ENCODE data around the gene SAMD5. TPM values are rescaled to one million over a fixed set of nuclear protein-coding genes. Genes with fewer than 3 reads are reported as not detected.
A peak's percentile ranks its signal among the peaks of the same experiment; 100 is the strongest.

Gene SAMD5
- total and polyA plus RNA-seq, 4 experiments from 2014 or later: not detected

DNA sequence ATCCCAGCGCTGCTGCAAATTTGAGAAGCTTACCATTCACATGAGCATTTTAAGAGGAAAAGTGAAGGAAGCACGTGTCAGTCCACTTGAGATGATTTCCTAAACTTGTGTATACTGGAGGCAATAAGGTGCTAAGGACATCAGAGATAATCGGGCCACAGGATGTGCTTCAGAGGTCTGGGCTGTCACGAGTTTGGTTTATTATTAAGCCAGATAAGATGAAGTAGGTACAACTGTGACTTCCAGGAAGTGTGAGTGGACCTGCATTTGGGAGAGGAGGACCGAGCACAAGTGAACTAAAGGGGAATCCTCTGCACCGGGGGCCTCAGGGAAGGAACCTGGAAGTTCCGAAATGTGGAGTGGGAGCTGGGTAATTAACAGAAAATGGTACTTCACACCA lies 1.4 kb downstream of the SAMD5 start:
- Histone ChIP-seq H3K27ac (ENCODE audit: low read depth, low read length) (no peak overlapping the region), H3K4me3 (ENCODE audit: low read length in 2 of 2) (no peak overlapping the region), H3K36me3 (ENCODE audit: insufficient read depth, low read length) (no peaks in the 10 kb centered on the region), H3K9me3 (ENCODE audit: control insufficient read depth in 1 of 2, low read length in 2 of 2) (no peaks in the 10 kb centered on the region), H3K27me3 (ENCODE audit: insufficient read depth, low read length) (peaks cover 11% of the 10 kb centered on the region), H3K4me1 (ENCODE audit: insufficient read depth, low read length) (peaks cover 7% of the 10 kb centered on the region)
- Mint-ChIP-seq H3K27me3 (peaks cover 37 to 40% of the 10 kb centered on the region in 2 donors), H3K9me3 (no peaks in the 10 kb centered on the region), H3K27ac (no peak overlapping the region), H3K4me1 (peaks cover 6 to 20% (median 17%) of the 10 kb centered on the region in 4 donors), H3K4me3 (peak overlapping the region in 4 of 8 donors; percentile 41 to 77 (median 54)), H3K36me3 (no peaks in the 10 kb centered on the region)
- intact Hi-C loops (cut with micrococcal nuclease): loop anchor here (5.0 kb wide), 1 partner anchor 657 kb away; no protein-coding TSS in a partner anchor
- CTCF ChIA-PET (ENCODE audit: partially characterized antibody): no interaction called here
- DNase-seq: no peak
- POLR2A ChIA-PET (ENCODE audit: partially characterized antibody): no interaction called here

DNA sequence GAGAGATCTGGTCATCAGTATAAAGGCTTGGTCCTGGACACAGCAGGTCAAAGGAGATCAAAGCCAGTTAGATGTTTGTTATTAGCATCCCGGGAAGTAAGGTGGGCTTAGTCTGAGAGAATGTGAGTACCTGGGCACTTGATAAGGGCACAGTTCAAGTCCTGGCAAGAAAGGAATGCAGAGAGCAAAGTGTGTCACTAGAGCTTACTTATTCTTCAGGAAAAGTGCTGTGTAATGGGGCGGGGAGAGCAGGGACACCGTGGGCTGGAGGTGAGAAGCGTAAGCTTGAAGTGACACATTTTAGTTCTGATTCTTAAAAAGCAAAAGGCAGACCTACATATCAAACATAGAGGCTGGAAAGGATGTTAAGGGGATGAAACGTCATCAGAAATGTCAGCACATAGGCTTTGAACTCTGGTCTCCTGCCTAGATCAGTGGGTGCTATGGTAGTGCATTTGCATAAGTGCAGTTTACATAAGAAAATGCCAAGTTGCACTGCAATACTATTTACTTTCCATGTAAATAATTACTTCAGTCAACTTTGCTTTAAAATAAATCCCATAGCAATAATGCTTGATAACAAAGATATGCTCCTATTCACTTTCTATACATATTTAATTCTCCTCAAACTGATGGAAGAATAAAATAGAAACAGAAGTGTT lies 2.6 kb downstream of the SAMD5 start:
- no peaks in the 10 kb centered on the region for H3K9me3 ChIP-seq (ENCODE audit: control insufficient read depth in 1 of 2, low read length in 2 of 2)
- CTCF ChIA-PET (ENCODE audit: partially characterized antibody): no interaction called here
- H3K4me3 Mint-ChIP-seq: no peak overlapping the region
- H3K27me3 ChIP-seq (ENCODE audit: insufficient read depth, low read length): peaks cover 11% of the 10 kb centered on the region
- DNase-seq: no peak
- no peak overlapping the region for H3K4me3 ChIP-seq (ENCODE audit: low read length in 2 of 2)
- POLR2A ChIA-PET (ENCODE audit: partially characterized antibody): no interaction called here
- no peak overlapping the region for H3K27ac ChIP-seq (ENCODE audit: low read depth, low read length)
- H3K27ac Mint-ChIP-seq: no peak overlapping the region
- H3K36me3 Mint-ChIP-seq: no peaks in the 10 kb centered on the region
- H3K27me3 Mint-ChIP-seq: peaks cover 31 to 34% of the 10 kb centered on the region in 2 donors
- no peaks in the 10 kb centered on the region for H3K36me3 ChIP-seq (ENCODE audit: insufficient read depth, low read length)
- peaks cover 6 to 19% (median 17%) of the 10 kb centered on the region in 4 donors for H3K4me1 Mint-ChIP-seq
- intact Hi-C loops (cut with micrococcal nuclease): no loop called here
- H3K9me3 Mint-ChIP-seq: peaks cover 0 to 4% (median 0%) of the 10 kb centered on the region in 8 donors
- H3K4me1 ChIP-seq (ENCODE audit: insufficient read depth, low read length): peaks cover 7% of the 10 kb centered on the region

DNA sequence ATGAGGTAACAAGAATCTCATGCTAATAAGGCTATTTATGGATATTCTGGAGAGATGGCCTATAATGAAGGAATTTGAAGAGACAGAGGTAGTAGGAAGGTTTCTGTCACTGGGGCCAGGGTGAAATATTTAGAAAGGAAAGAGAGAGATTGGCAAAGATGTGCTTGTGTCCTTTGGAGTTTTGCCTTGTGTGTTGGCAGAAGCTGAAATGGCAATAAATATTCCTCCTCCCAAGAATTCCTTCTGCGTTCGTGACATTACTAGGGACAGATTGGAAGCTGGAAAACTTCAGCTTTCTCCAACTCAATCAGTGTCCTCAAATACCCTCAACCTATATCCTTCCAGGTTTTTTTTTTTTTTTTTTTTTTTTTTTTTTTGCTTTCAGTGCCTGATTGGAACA lies 6.3 kb downstream of the SAMD5 start:
- peaks cover 6% of the 10 kb centered on the region for H3K27me3 ChIP-seq (ENCODE audit: insufficient read depth, low read length)
- Mint-ChIP-seq H3K4me1 (no peaks in the 10 kb centered on the region), H3K9me3 (peaks cover 0 to 4% (median 0%) of the 10 kb centered on the region in 8 donors), H3K36me3 (no peaks in the 10 kb centered on the region), H3K4me3 (no peak overlapping the region), H3K27ac (no peak overlapping the region), H3K27me3 (peaks cover 14 to 16% of the 10 kb centered on the region in 2 donors)
- no peak overlapping the region for H3K27ac ChIP-seq (ENCODE audit: low read depth, low read length)
- no peaks in the 10 kb centered on the region for H3K4me1 ChIP-seq (ENCODE audit: insufficient read depth, low read length)
- H3K9me3 ChIP-seq (ENCODE audit: control insufficient read depth in 1 of 2, low read length in 2 of 2): no peaks in the 10 kb centered on the region
- DNase-seq: no peak
- CTCF ChIA-PET (ENCODE audit: partially characterized antibody): no interaction called here
- intact Hi-C loops (cut with micrococcal nuclease): no loop called here
- H3K4me3 ChIP-seq (ENCODE audit: low read length in 2 of 2): no peak overlapping the region
- no peaks in the 10 kb centered on the region for H3K36me3 ChIP-seq (ENCODE audit: insufficient read depth, low read length)
- POLR2A ChIA-PET (ENCODE audit: partially characterized antibody): no interaction called here

DNA sequence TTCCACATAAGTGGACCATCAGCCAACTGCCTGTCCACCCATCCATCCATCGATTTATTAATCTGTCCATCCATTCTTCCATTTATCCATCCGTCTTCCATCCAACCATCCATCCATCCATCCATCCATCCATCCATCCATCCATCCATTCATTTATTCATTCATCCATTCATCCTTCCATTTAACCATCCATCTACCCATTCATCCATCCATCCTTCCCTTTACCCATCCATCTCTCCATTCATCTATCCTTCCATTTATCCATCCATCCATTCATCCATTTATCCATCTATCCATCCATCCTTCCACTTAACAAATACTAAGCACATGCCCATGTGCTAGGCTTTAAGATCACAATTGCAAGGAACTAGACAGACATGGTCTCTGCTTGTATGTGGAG lies 6.8 kb downstream of the SAMD5 start:
- DNase-seq: no peak
- Mint-ChIP-seq H3K36me3 (no peaks in the 10 kb centered on the region), H3K27ac (no peak overlapping the region), H3K9me3 (peaks cover 0 to 4% (median 0%) of the 10 kb centered on the region in 8 donors), H3K4me1 (no peaks in the 10 kb centered on the region), H3K27me3 (peaks cover 9 to 12% of the 10 kb centered on the region in 2 donors), H3K4me3 (no peak overlapping the region)
- H3K27me3 ChIP-seq (ENCODE audit: insufficient read depth, low read length): peaks cover 1% of the 10 kb centered on the region
- no peak overlapping the region for H3K27ac ChIP-seq (ENCODE audit: low read depth, low read length)
- H3K4me1 ChIP-seq (ENCODE audit: insufficient read depth, low read length): no peaks in the 10 kb centered on the region
- ChIA-PET CTCF (ENCODE audit: partially characterized antibody) (no interaction called here), POLR2A (ENCODE audit: partially characterized antibody) (no interaction called here)
- H3K4me3 ChIP-seq (ENCODE audit: low read length in 2 of 2): no peak overlapping the region
- H3K36me3 ChIP-seq (ENCODE audit: insufficient read depth, low read length): no peaks in the 10 kb centered on the region
- H3K9me3 ChIP-seq (ENCODE audit: control insufficient read depth in 1 of 2, low read length in 2 of 2): no peaks in the 10 kb centered on the region
- intact Hi-C loops (cut with micrococcal nuclease): no loop called here

DNA sequence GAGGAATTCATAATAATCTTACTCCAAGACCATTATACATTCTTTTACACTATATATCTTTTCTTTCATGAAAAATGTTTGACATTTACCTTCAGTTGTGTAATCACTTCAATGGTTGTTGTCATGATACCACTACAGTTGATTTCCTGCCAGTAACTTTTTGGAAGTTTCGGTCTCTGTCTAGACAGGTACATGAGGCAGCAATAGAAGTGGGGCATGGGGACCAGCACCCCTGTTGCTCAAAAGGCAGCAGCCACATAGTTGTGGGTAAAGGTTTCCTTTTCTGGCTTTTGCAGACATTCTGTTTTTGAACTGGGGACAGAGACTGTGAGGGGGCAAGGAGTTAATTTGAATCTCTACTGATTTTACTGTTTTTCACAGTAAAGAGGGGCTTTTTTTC lies 14.1 kb downstream of the SAMD5 start:
- Histone ChIP-seq H3K4me3 (ENCODE audit: low read length in 2 of 2) (no peak overlapping the region), H3K27ac (ENCODE audit: low read depth, low read length) (no peak overlapping the region), H3K9me3 (ENCODE audit: control insufficient read depth in 1 of 2, low read length in 2 of 2) (no peaks in the 10 kb centered on the region), H3K27me3 (ENCODE audit: insufficient read depth, low read length) (no peaks in the 10 kb centered on the region), H3K36me3 (ENCODE audit: insufficient read depth, low read length) (no peaks in the 10 kb centered on the region), H3K4me1 (ENCODE audit: insufficient read depth, low read length) (no peaks in the 10 kb centered on the region)
- ChIA-PET POLR2A (ENCODE audit: partially characterized antibody) (no interaction called here), CTCF (ENCODE audit: partially characterized antibody) (no interaction called here)
- Mint-ChIP-seq H3K9me3 (peaks cover 0 to 2% (median 0%) of the 10 kb centered on the region in 8 donors), H3K36me3 (no peaks in the 10 kb centered on the region), H3K27ac (no peak overlapping the region), H3K4me3 (no peak overlapping the region), H3K4me1 (no peaks in the 10 kb centered on the region), H3K27me3 (peaks cover 7 to 19% of the 10 kb centered on the region in 2 donors)
- intact Hi-C loops (cut with micrococcal nuclease): no loop called here
- no peak for DNase-seq

DNA sequence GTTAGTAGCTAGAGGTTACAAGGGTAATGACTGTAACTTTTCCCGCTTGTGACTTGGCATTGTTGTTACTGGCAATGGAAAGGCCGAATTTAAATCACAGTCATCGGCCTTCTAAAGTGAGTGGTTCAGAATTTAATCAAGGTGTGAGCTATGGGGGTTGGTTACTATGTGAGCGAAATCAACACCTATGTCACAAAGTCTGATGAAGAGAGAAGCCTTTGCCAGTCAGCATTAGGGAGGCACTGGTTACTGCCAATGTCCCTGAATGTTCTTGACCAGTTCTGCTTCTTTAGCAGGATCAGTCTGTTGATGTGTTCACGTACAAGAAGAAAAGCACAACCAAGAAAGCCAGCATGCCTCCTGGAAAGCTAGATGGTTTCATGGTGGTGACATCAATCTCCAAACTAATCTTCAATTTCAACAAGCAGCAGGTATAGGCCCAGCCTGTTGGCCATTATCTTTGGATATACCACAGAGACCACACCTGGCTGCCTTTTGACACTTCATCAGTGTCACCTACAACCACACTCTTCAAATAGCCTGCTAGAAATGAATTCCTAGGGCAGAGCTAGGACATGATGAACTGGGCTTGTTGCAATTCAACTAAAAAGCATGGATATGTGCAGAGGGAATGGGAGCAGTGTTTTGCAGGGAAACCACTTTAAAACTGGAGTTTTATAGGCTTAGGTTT lies 17.2 kb downstream of the SAMD5 start:
- Mint-ChIP-seq H3K36me3 (no peaks in the 10 kb centered on the region), H3K27ac (no peak overlapping the region), H3K4me3 (no peak overlapping the region), H3K9me3 (peaks cover 0 to 2% (median 0%) of the 10 kb centered on the region in 8 donors), H3K4me1 (peaks cover 6 to 9% (median 7%) of the 10 kb centered on the region in 4 donors), H3K27me3 (peaks cover 10 to 24% of the 10 kb centered on the region in 2 donors)
- ChIA-PET POLR2A (ENCODE audit: partially characterized antibody) (no interaction called here), CTCF (ENCODE audit: partially characterized antibody) (no interaction called here)
- H3K36me3 ChIP-seq (ENCODE audit: insufficient read depth, low read length): no peaks in the 10 kb centered on the region
- H3K4me3 ChIP-seq (ENCODE audit: low read length in 2 of 2): no peak overlapping the region
- no peak overlapping the region for H3K27ac ChIP-seq (ENCODE audit: low read depth, low read length)
- no peak for DNase-seq
- H3K9me3 ChIP-seq (ENCODE audit: control insufficient read depth in 1 of 2, low read length in 2 of 2): no peaks in the 10 kb centered on the region
- peaks cover 7% of the 10 kb centered on the region for H3K4me1 ChIP-seq (ENCODE audit: insufficient read depth, low read length)
- intact Hi-C loops (cut with micrococcal nuclease): no loop called here
- no peaks in the 10 kb centered on the region for H3K27me3 ChIP-seq (ENCODE audit: insufficient read depth, low read length)

DNA sequence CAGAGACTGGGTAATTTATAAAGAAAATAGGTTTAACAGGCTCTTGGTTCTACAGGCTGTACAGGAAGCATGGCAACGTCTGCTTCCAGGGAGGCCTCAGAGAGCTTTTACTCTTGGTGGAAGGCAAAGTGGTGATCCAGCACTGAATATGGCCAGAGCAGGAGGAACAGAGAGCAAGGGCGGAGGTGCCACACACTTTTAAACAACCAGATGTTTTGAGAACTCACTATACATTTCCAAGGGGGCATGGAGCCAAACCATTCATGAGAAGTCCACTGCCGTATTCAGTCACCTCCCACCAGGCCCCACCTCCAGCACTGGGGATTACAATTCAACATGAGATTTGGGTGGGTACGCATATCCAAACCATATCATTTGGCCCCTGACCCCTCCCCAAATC lies 18.7 kb downstream of the SAMD5 start:
- H3K9me3 ChIP-seq (ENCODE audit: control insufficient read depth in 1 of 2, low read length in 2 of 2): no peaks in the 10 kb centered on the region
- Mint-ChIP-seq H3K4me3 (no peak overlapping the region), H3K4me1 (peaks cover 8 to 14% (median 11%) of the 10 kb centered on the region in 4 donors), H3K27ac (no peak overlapping the region), H3K27me3 (peaks cover 7 to 22% of the 10 kb centered on the region in 2 donors), H3K36me3 (no peaks in the 10 kb centered on the region), H3K9me3 (peaks cover 0 to 2% (median 0%) of the 10 kb centered on the region in 8 donors)
- H3K36me3 ChIP-seq (ENCODE audit: insufficient read depth, low read length): no peaks in the 10 kb centered on the region
- no peak overlapping the region for H3K4me3 ChIP-seq (ENCODE audit: low read length in 2 of 2)
- H3K4me1 ChIP-seq (ENCODE audit: insufficient read depth, low read length): peaks cover 10% of the 10 kb centered on the region
- POLR2A ChIA-PET (ENCODE audit: partially characterized antibody): no interaction called here
- no peak for DNase-seq
- intact Hi-C loops (cut with micrococcal nuclease): no loop called here
- no peak overlapping the region for H3K27ac ChIP-seq (ENCODE audit: low read depth, low read length)
- H3K27me3 ChIP-seq (ENCODE audit: insufficient read depth, low read length): no peaks in the 10 kb centered on the region
- CTCF ChIA-PET (ENCODE audit: partially characterized antibody): no interaction called here

Measured in CD4-positive, alpha-beta memory T cell (primary cell).